H1 (cell line): ENCODE measurements around the gene HIVEP3. TPM values are rescaled to one million over a fixed set of nuclear protein-coding genes. Genes with fewer than 3 reads are reported as not detected.

Experiments used
- CTCF ChIA-PET: fragments of 300-600 bp; sonication (Branson Sonifier 250); formaldehyde crosslinking; loops from one replicate; lab custom pipeline; 2021; ENCODE audit not compliant: partially characterized antibody; lab: Charles Lee
- POLR2A ChIA-PET: fragments of 300-600 bp; sonication (Branson Sonifier 250); formaldehyde crosslinking; loops from one replicate; lab custom pipeline; 2021; ENCODE audit warnings: inconsistent platforms; ENCODE audit not compliant: partially characterized antibody; lab: Charles Lee
- DNase-seq, 2 experiments: peaks; one replicate each; pipeline versions ENCODE4 v3.0.0 to v3.0.0-alpha.2; 2010 to 2022; ENCODE audit warnings: low spot score in 2 of 2, low read depth in 1 of 2, mixed read lengths in 1 of 2
- FAIRE-seq: peaks from 2 replicates; lab custom pipeline; 2011; peaks lifted over from hg19 to GRCh38; lab: Jason Lieb, UNC
- H2AFZ ChIP-seq: 2 replicates; pipeline ENCODE4 v1.8.1; 2012; ENCODE audit warnings: low read length, inconsistent platforms
- H2AK5ac ChIP-seq: 2 replicates; pipeline ENCODE4 v1.6.1; 2013; ENCODE audit warnings: low read depth, low read length
- H2BK120ac ChIP-seq: replicated peaks from 2 replicates; pipeline ENCODE3; 2013; ENCODE audit warnings: low read depth, low read length, inconsistent platforms
- H2BK12ac ChIP-seq: 2 replicates; pipeline ENCODE4 v1.6.1; 2013; ENCODE audit warnings: low read depth, low read length
- H2BK15ac ChIP-seq: 2 replicates; pipeline ENCODE4 v1.6.1; 2013; ENCODE audit warnings: low read length
- H2BK20ac ChIP-seq: 2 replicates; pipeline ENCODE4 v1.6.1; 2013; ENCODE audit warnings: low read length
- H2BK5ac ChIP-seq: 2 replicates; pipeline ENCODE4 v1.6.1; 2013; ENCODE audit warnings: low read depth, low read length
- H3K14ac ChIP-seq: 2 replicates; pipeline ENCODE4 v1.6.1; 2013; ENCODE audit warnings: inconsistent platforms; ENCODE audit not compliant: insufficient read length
- H3K18ac ChIP-seq: 2 replicates; pipeline ENCODE4 v1.6.1; 2013; ENCODE audit warnings: low read length; ENCODE audit errors: extremely low read depth
- H3K23ac ChIP-seq: 2 replicates; pipeline ENCODE4 v1.6.1; 2013; ENCODE audit warnings: inconsistent platforms; ENCODE audit not compliant: insufficient read length
- H3K23me2 ChIP-seq: 2 replicates; pipeline ENCODE4 v1.6.1; 2013; ENCODE audit warnings: low read depth, low read length
- H3K27ac ChIP-seq: 2 replicates; pipeline ENCODE4 v1.6.1; 2011; ENCODE audit warnings: low read depth, low read length, inconsistent platforms
- H3K27me3 ChIP-seq, 4 experiments: replicated peaks in 1 of 4; 1 replicate in 1 of 4; 2 replicates in 3 of 4; pipeline versions ENCODE4 v1.6.1 to v1.8.1; 2011 to 2013; ENCODE audit warnings: low read length in 3 of 4, mild to moderate bottlenecking in 3 of 4, inconsistent platforms in 2 of 4, mixed read lengths in 2 of 4, moderate library complexity in 1 of 4; ENCODE audit not compliant: control insufficient read depth in 3 of 4, insufficient read depth in 3 of 4; ENCODE audit errors: extremely low read depth in 1 of 4
- H3K36me3 ChIP-seq, 4 experiments: 2 replicates each; pipeline versions ENCODE4 v1.6.1 to v1.8.1; 2011 to 2013; ENCODE audit warnings: mild to moderate bottlenecking in 4 of 4, low read length in 3 of 4, moderate library complexity in 2 of 4, control low read depth in 1 of 4, inconsistent platforms in 1 of 4; ENCODE audit not compliant: insufficient read depth in 4 of 4, control insufficient read depth in 2 of 4
- H3K4ac ChIP-seq: replicated peaks from 2 replicates; pipeline ENCODE3; 2013; ENCODE audit warnings: low read length, low read depth, mixed read lengths, inconsistent platforms; ENCODE audit not compliant: insufficient read length
- H3K4me1 ChIP-seq, 4 experiments: replicated peaks in 1 of 4; 1 replicate in 1 of 4; 2 replicates in 3 of 4; pipeline versions ENCODE4 v1.6.1 to v1.8.1; 2011 to 2013; ENCODE audit warnings: low read length in 3 of 4, inconsistent platforms in 2 of 4, mixed read lengths in 1 of 4; ENCODE audit not compliant: insufficient read depth in 4 of 4, control insufficient read depth in 3 of 4
- H3K4me2 ChIP-seq, 2 experiments: 2 replicates each; pipeline versions ENCODE4 v1.6.1 to v1.8.1; 2011 to 2013; ENCODE audit warnings: low read depth in 2 of 2, low read length in 2 of 2, control low read depth in 1 of 2, inconsistent platforms in 1 of 2, mild to moderate bottlenecking in 1 of 2; ENCODE audit not compliant: insufficient read depth in 1 of 2
- H3K4me3 ChIP-seq, 4 experiments: fragments of 200-600, 300-600 bp in 1 of 4; sonication (generic), shearing (Covaris generic), sonication (Bioruptor Twin) in 1 of 4; 2 replicates each; pipeline versions ENCODE4 v1.5.1 to v1.8.1; 2011 to 2016; ENCODE audit warnings: low read length in 4 of 4, low read depth in 3 of 4, control low read depth in 2 of 4, inconsistent platforms in 2 of 4, mild to moderate bottlenecking in 2 of 4, mixed read lengths in 1 of 4, moderate library complexity in 1 of 4; ENCODE audit not compliant: insufficient read depth in 2 of 4; ENCODE audit errors: extremely low read depth in 1 of 4
- H3K56ac ChIP-seq: replicated peaks from 2 replicates; pipeline ENCODE3; 2013; ENCODE audit warnings: low read depth, mild to moderate bottlenecking, mixed read lengths, low read length, inconsistent platforms; ENCODE audit not compliant: insufficient read length
- H3K79me1 ChIP-seq: 2 replicates; pipeline ENCODE4 v1.6.1; 2013; ENCODE audit warnings: low read depth, low read length, control low read depth
- H3K79me2 ChIP-seq, 2 experiments: 2 replicates each; pipeline versions ENCODE4 v1.6.1 to v1.8.1; 2012 to 2013; ENCODE audit warnings: low read length in 2 of 2, mild to moderate bottlenecking in 2 of 2, inconsistent platforms in 1 of 2; ENCODE audit not compliant: insufficient read depth in 2 of 2, control insufficient read depth in 1 of 2
- H3K9ac ChIP-seq, 4 experiments: replicated peaks in 1 of 4; 1 replicate in 1 of 4; 2 replicates in 3 of 4; pipeline versions ENCODE4 v1.6.1 to v1.8.1; 2011 to 2013; ENCODE audit warnings: low read depth in 3 of 4, low read length in 3 of 4, control low read depth in 2 of 4, mild to moderate bottlenecking in 2 of 4, moderate library complexity in 2 of 4, inconsistent platforms in 1 of 4; ENCODE audit errors: extremely low read depth in 1 of 4
- H3K9me3 ChIP-seq, 2 experiments: 2 replicates each; pipeline versions ENCODE4 v1.6.1 to v1.8.1; 2012 to 2013; ENCODE audit warnings: mild to moderate bottlenecking in 2 of 2, moderate library complexity in 2 of 2, control low read depth in 1 of 2, inconsistent platforms in 1 of 2, low read depth in 1 of 2, low read length in 1 of 2, mixed read lengths in 1 of 2; ENCODE audit not compliant: insufficient read depth in 2 of 2
- H4K20me1 ChIP-seq, 2 experiments: replicated peaks in 1 of 2; 2 replicates each; pipeline versions ENCODE3 to v1.8.1; 2011 to 2013; ENCODE audit warnings: inconsistent platforms in 2 of 2, low read length in 2 of 2, mild to moderate bottlenecking in 1 of 2; ENCODE audit not compliant: insufficient read depth in 2 of 2, control insufficient read depth in 1 of 2
- H4K5ac ChIP-seq: 2 replicates; pipeline ENCODE4 v1.6.1; 2013; ENCODE audit warnings: low read length, low read depth, mixed read lengths, inconsistent platforms; ENCODE audit not compliant: insufficient read length
- H4K8ac ChIP-seq: 2 replicates; pipeline ENCODE4 v1.8.0; 2013; ENCODE audit warnings: mild to moderate bottlenecking, moderate library complexity, low read length, inconsistent platforms; ENCODE audit not compliant: insufficient read depth; ENCODE audit errors: extremely low read depth
- H4K91ac ChIP-seq: replicated peaks from 2 replicates; pipeline ENCODE3; 2013; ENCODE audit warnings: low read length, mixed read lengths, inconsistent platforms; ENCODE audit not compliant: insufficient read length
- CREB1 ChIP-seq: IDR thresholded peaks from 2 replicates; pipeline ENCODE4 v1.6.1; 2012; ENCODE audit warnings: inconsistent platforms
- CTBP2 ChIP-seq: IDR thresholded peaks from 2 replicates; pipeline ENCODE4 v1.7.0; 2011; ENCODE audit warnings: borderline replicate concordance, mild to moderate bottlenecking, moderate library complexity, mixed read lengths, low read length; ENCODE audit not compliant: insufficient read depth, insufficient read length
- MAFK ChIP-seq: IDR thresholded peaks from 2 replicates; pipeline ENCODE4 v1.6.1; 2012; ENCODE audit warnings: low read depth, mild to moderate bottlenecking, improper control_type of control experiment, low read length
- POU5F1 ChIP-seq: IDR thresholded peaks from 2 replicates; pipeline ENCODE4 v1.6.1; 2011; ENCODE audit warnings: low read depth, mild to moderate bottlenecking, low read length, moderate library complexity
- SIRT6 ChIP-seq: IDR thresholded peaks from one replicate; pipeline ENCODE4 v1.7.1; 2012; ENCODE audit warnings: low read length, inconsistent platforms
- SP4 ChIP-seq: IDR thresholded peaks from 2 replicates; pipeline ENCODE4 v1.6.1; 2012; ENCODE audit warnings: low read length, inconsistent platforms
- WGBS, 2 experiments: shearing (Covaris generic) in 1 of 2; methylation state at CpG; one replicate each; pipeline versions ENCODE4 v1.1.6 to v1.1.7; 2013 to 2015; ENCODE audit warnings: low lambda C conversion rate in 2 of 2, mixed read lengths in 2 of 2, inconsistent platforms in 1 of 2, low coverage in 1 of 2, missing lambda C conversion rate in 1 of 2; ENCODE audit not compliant: insufficient replicate concordance in 2 of 2, insufficient coverage in 1 of 2, insufficient read length in 1 of 2; ENCODE audit errors: extremely low coverage in 1 of 2, missing lambda C conversion rate in 1 of 2; 5-methylcytosine and 5-hydroxymethylcytosine counted together
- polyA plus RNA-seq, 7 experiments: library from polyadenylated mRNA; depleted of rRNA in 3 of 7; stranded (reverse) in 5 of 7; unstranded in 2 of 7; fragments of >200 nt in 5 of 7; fragments of 200-250 nt in 2 of 7; gene quantifications; 1 replicate in 5 of 7; 2 replicates in 1 of 7; 4 replicates in 1 of 7; pipeline versions ENCODE4 v1.2.1 to v1.2.3, GENCODE V29; 2011 to 2013; ENCODE audit warnings: missing spikeins in 2 of 7, mixed read lengths in 2 of 7
- total RNA-seq: library from RNA; stranded (reverse); fragmentation: NEBNext Ultra II Directional; extraction: Animal tissue kit (Norgen Biotek cat#: 25700); gene quantifications from 2 replicates; pipeline ENCODE4 v1.2.1, GENCODE V29; 2021

The HIVEP3 gene
- total and polyA plus RNA-seq, 2 of the 8 experiments (the other 6 are each of a cell fraction or from before 2014, with no cell fraction given), result 0.24 to 0.69 TPM

- no peak overlapping the region for H4K5ac ChIP-seq
- no peak overlapping the region for H2BK5ac ChIP-seq
- H3K9ac ChIP-seq, result no peak overlapping the region
- no peak overlapping the region for H3K56ac ChIP-seq
- H3K9me3 ChIP-seq, result no peaks in the 10 kb centered on the region
- FAIRE-seq, result no peak
- H3K18ac ChIP-seq, result no peak overlapping the region
- no peak overlapping the region for H4K91ac ChIP-seq
- no peak overlapping the region for H3K4ac ChIP-seq
- no peaks in the 10 kb centered on the region for H3K79me2 ChIP-seq
- ChIA-PET CTCF (interaction anchor here (0.7 to 1.4 kb wide), 3 partner anchors 12 to 284 kb away, joined by 3 to 5 read pairs (median 4); no protein-coding TSS in a partner anchor), POLR2A (no interaction called here)
- H2BK20ac ChIP-seq, result no peak overlapping the region
- H3K14ac ChIP-seq, result no peak overlapping the region
- H2AK5ac ChIP-seq, result no peak overlapping the region
- 85% methylated on average over 2 of the region's 2 CpGs; no CpG with 5 or more reads in 1 of the 2 experiments for WGBS, 2 experiments
- no peaks in the 10 kb centered on the region for H3K23me2 ChIP-seq
- H3K36me3 ChIP-seq, result no peaks in the 10 kb centered on the region
- H4K20me1 ChIP-seq, result peaks cover 0 to 2% of the 10 kb centered on the region in 2 experiments
- H4K8ac ChIP-seq, result no peak overlapping the region
- no peak overlapping the region for H2AFZ ChIP-seq
- no peak overlapping the region for H3K23ac ChIP-seq
- no peak overlapping the region for H2BK12ac ChIP-seq
- no peak overlapping the region for H3K27ac ChIP-seq
- H3K79me1 ChIP-seq, result no peaks in the 10 kb centered on the region; the same call in 1 of the 2 replicates
- H3K27me3 ChIP-seq, result no peaks in the 10 kb centered on the region
- H3K4me3 ChIP-seq, result no peak overlapping the region
- H2BK15ac ChIP-seq, result no peak overlapping the region
- H3K4me1 ChIP-seq, result peaks cover 0 to 4% (median 0%) of the 10 kb centered on the region in 4 experiments; a peak in 1 of 7 replicates
- no peak overlapping the region for H2BK120ac ChIP-seq
- H3K4me2 ChIP-seq, result no peak overlapping the region
- no peak for DNase-seq
- TF ChIP-seq MAFK (no peak), POU5F1 (no peak), SP4 (no peak), CTBP2 (no peak), SIRT6 (no peak), CREB1 (no peak)
These were observed 118.4 kb downstream of the HIVEP3 start for GRCh38 chr1:41800311-41800829.
